Measurements from ENCODE around the gene SNTG2.

Gene SNTG2

GRCh38 chr2:1147873-1148612, 197.4 kb downstream of the SNTG2 start:
- no peak for DNase-seq (ENCODE audit: low spot score)

DNA sequence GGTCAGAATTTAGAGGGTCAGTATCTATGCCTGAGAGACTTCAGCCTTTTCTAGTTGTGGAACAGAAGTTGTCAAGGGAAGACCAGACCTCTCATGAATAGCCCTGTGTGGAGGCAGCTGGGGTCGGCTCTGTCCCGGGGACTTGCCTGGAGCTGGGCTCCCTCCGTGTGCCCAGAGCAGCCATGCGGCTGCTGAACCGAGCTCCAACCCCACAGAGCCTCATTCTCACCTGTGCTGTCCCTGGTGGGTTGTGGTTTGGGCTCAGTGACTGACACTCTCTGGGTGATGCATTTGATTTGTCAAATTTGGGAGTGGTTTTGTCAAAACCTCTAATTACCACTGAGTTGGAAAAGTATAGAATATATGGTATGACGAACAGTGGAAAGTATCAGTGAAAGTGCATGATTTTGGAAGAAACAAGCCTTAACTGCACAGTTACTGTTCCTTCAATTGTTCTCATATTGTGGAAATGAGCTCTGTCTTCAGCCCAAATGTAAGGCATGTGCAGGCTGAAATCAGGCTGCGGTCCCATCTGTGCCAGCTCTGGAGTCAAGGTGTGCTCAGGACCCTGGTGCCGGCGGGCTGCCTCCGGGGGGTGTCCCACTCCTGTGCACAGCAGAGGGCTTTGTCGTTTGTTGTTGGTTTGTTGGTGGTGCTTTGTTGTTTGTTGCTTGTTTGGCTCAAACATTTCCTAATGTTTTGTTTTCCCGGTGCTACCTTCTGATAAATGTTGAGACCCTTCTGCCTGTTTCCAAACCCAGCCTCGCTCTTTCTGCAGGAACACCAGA, 200.3 kb downstream of the SNTG2 start:
- no peak for DNase-seq (ENCODE audit: low spot score)

- no peak for DNase-seq (ENCODE audit: low spot score)
Measured at GRCh38 chr2:1152375-1152774, 201.7 kb downstream of the SNTG2 start.

- DNase-seq (ENCODE audit: low spot score): no peak
Measured at GRCh38 chr2:1153920-1154319, 203.3 kb downstream of the SNTG2 start.

DNA sequence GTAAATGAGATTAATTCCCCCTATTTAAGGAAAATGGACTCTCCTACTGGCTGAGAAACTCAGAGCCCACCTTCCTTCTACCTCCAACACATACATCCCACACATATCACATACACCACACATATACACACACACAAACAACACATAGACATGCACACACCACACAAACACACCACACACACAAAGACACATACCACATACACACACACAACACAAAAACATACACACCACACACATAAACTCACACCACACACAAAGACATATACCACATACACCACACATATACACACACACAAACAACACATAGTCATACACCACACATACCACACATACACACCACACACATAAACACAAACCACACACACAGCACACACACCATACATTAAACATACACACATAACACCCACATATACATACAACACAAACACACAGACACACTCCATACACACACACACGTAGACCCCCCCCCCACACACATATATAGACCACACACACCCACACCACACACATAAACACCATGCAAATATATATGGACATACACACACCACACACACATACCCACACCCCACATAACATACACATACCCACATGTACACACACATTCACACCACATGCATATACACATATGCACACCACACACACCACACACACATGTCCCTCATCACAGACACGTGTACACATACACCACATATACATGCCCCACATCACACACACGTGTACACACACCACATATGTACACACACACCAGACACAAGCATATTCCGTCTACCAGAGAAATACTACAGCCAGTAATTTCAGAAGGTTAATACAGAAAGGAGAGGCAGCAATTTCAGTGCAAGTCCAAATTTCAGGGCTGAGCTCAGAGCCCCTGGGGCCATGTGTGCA, 204.3 kb downstream of the SNTG2 start:
- DNase-seq (ENCODE audit: low spot score): no peak

DNA sequence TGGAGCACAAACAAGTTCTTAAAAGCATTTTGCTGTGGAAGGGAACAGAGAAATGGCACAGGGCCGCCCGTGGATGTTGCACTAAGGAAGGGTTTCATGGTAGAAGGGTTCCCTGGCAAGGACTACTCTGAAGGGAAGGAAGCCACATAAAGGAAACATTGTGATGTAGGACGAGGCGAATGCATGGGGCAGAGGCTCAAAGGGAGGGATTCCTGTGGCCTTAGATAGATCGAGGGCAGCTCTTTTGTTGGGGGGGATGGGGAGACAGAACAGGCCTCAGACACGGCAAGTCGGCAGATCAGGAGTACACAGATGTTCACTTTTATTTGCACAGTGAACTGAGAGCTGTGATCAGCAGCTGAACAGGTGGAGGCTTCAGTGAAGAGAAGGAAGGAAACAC, 205.4 kb downstream of the SNTG2 start:
- no peak for DNase-seq (ENCODE audit: low spot score)

- no peak for DNase-seq (ENCODE audit: low spot score)
Measured at GRCh38 chr2:1156531-1156930, 205.9 kb downstream of the SNTG2 start.

- no peak for DNase-seq (ENCODE audit: low spot score)
Measured at GRCh38 chr2:1157107-1157506, 206.5 kb downstream of the SNTG2 start.

GRCh38 chr2:1159013-1159412, 208.4 kb downstream of the SNTG2 start:
- no peak for DNase-seq (ENCODE audit: low spot score)

DNA sequence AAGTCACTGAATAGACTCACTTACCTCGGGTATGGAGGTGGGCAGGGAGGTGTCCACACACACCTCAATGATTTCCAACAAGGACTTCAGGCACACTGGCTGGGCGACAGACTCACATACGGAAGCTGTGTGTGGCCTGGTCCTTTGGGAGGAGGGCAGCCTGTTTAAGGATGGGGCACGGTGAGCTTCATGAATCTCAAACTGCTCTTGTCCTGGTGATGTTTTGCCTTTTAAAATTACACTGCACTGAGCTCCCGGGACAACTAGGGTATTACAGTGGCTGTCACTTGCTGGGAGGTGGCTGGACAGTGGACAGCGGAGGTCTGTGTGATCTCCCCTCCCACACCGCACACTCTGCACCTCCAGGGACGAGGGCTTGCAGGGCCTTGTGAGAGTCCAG, 211.6 kb downstream of the SNTG2 start:
- no peak for DNase-seq (ENCODE audit: low spot score)

DNA sequence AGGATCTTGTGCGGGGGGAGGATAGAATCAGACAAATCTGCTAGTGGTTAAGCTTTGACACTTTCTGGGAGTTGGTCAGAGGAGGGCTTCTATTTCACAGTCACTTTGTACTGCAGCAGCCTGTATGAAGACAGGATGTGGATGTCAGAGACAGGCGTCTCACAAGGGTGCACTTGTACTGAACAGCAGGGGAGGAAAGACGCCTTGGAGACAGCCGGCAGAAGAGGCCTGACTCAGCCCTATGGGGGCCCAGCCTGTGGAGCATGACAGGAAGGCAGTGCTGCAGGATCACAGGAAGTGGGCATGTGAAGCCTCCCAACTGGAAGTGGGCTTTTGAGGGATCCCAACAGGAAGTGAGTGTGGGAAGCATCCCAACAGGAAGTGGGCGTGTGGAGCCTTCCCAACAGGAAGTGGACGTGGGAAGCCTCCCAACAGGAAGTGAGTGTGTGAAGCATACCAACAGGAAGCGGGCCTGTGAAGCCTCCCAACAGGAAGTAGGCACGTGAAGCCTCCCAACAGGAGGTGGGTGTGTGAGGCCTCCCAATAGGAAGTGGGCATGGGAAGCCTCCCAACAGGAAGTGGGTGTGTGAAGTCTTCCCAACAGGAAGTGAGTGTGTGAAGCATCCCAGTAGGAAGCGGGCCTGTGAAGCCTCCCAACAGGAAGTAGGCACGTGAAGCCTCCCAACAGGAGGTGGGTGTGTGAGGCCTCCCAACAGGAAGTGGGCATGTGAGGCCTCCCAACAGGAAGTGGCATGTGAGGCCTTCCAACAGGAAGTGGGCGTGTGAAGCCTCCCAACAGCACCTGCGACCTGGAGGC, 212.3 kb downstream of the SNTG2 start:
- no peak for DNase-seq (ENCODE audit: low spot score)

DNA sequence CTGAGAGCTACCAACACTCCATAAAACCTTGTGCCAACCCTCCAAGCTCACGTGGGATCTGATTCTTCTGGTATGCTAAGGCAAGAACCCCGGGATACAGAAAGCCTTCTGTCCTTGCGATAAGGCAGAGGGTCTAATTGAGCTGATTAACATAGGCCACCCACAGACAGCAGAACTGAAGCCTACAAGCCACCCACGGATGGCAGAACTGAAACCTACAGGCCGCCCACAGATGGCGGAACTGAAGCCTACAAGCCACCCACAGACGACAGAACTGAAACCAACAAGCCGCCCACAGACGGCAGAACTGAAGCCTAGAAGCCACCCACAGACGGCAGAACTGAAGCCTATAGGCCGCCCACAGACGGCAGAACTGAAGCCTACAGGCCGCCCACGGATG, 216.3 kb downstream of the SNTG2 start:
- DNase-seq (ENCODE audit: low spot score): no peak

GRCh38 chr2:1168846-1169245, 218.2 kb downstream of the SNTG2 start:
- no peak for DNase-seq (ENCODE audit: low spot score)

DNA sequence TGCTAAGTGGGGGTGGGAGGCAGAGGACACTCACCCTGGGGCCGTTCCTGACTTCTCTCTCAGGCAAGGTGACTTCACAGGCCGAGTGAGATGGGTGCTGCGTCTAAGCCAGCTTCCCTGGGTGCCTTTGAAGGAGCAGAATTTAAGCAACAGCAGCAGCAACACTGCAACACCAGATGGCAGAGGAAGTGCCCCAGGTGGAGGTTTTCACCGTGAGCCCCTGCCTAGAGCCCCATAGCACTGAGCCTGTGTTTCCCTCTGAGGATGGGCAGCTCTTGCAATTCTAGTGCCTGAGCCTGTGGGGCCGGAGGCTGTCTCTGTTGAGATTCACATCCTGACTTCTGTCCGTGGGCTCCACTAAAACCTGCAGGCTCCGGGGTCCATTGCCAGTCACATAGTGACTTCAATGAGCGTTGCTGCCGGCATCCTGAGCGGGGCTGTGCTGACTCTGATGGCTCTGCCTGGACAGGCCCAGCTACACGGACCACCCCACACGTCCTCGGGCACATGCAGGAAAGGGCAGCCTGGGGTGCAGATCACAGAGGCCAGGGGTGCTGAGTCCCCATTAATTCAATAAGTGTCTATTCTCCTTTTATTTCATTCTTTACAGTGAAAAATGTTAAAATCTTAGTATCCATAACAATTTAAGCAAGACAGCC, 218.8 kb downstream of the SNTG2 start:
- DNase-seq (ENCODE audit: low spot score): no peak

GRCh38 chr2:1170241-1170640, 219.6 kb downstream of the SNTG2 start:
- DNase-seq (ENCODE audit: low spot score): no peak

- no peak for DNase-seq (ENCODE audit: low spot score)
Measured at GRCh38 chr2:1170711-1171110, 220.1 kb downstream of the SNTG2 start.

GRCh38 chr2:1173528-1173927, 222.9 kb downstream of the SNTG2 start:
- no peak for DNase-seq (ENCODE audit: low spot score)

DNA sequence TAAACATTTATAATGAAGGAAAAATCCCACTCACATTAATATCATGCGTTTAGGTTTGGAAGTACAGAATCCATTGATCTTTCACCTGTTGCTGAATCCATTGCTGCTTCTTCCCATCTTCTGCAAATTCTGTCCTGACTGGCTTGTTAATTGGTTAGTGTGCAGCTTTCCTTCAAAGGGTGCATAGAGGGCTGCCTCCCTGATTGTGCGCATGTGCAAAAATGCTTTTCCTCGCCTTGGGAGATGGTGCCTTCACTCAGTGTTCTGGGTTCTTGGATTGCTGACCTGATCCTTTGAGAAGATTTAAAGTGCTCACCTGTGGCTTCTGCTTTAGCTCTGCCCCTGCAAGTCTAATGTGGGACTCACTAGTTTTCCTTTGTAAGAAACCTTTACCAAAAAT, 231.2 kb downstream of the SNTG2 start:
- no peak for DNase-seq (ENCODE audit: low spot score)

- DNase-seq (ENCODE audit: low spot score): no peak
Measured at GRCh38 chr2:1183300-1183699, 232.7 kb downstream of the SNTG2 start.

- no peak for DNase-seq (ENCODE audit: low spot score)
Measured at GRCh38 chr2:1186421-1186820, 235.8 kb downstream of the SNTG2 start.

DNA sequence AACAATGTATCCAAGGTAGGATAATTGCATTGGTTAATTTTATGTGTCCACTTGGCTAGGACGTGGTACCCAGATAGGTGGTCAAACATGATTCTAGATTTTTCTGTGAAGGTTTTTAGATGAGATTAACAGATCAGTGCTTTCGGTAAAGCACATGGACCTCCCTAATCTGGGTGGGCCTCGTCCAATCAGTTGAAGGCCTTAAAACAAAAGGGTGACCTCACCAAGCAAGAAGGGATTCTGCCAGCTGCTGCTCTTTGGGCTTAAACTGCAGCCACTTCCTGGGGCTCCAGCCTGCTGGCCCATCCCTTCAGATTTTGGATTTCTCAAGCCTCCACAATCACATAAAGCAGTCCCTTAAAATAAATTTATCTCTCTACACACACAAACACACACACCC, 236.5 kb downstream of the SNTG2 start:
- no peak for DNase-seq (ENCODE audit: low spot score)
